Measurements from ENCODE around the gene PM20D2.

GRCh38 chr6:89194559-89194958 lies 48.7 kb downstream of the PM20D2 start:
- TF ChIP-seq EZH2 (IDR thresholded peaks at IDR 0.05; ENCODE audit: low read length, missing control alignments) (no peak), CTCF (conservative IDR thresholded peaks at IDR 0.05 in 1 of 2, IDR thresholded peaks at IDR 0.05 in 1 of 2; ENCODE audit: low read depth in 1 of 2, low read length in 2 of 2) (no peak)
